Myocyte (in vitro differentiated cells): ENCODE measurements around the gene MEF2A. TPM values are rescaled to one million over a fixed set of nuclear protein-coding genes. Genes with fewer than 3 reads are reported as not detected.
"Not testable (repeated sequence)": the region's sequence is repeated elsewhere in the genome, so short reads cannot be mapped to it uniquely, and the experiment has no call there.

Source experiments
- DNase-seq: peaks from one replicate; pipeline ENCODE4 v3.0.0-alpha.2; 2012; ENCODE audit warnings: low read depth
- polyA plus RNA-seq: library from polyadenylated mRNA; unstranded; fragments of >200 nt; gene quantifications from one replicate; pipeline ENCODE4 v1.2.1, GENCODE V29; 2012; ENCODE audit warnings: missing spikeins
- total RNA-seq: library from RNA; depleted of rRNA; stranded (reverse); fragments of >200 nt; gene quantifications from 2 replicates; pipeline ENCODE4 v1.2.3, GENCODE V29; 2014

The MEF2A gene
- 515 and 568 TPM in 2 replicates for total RNA-seq
- 42.6 TPM for polyA plus RNA-seq

DNA sequence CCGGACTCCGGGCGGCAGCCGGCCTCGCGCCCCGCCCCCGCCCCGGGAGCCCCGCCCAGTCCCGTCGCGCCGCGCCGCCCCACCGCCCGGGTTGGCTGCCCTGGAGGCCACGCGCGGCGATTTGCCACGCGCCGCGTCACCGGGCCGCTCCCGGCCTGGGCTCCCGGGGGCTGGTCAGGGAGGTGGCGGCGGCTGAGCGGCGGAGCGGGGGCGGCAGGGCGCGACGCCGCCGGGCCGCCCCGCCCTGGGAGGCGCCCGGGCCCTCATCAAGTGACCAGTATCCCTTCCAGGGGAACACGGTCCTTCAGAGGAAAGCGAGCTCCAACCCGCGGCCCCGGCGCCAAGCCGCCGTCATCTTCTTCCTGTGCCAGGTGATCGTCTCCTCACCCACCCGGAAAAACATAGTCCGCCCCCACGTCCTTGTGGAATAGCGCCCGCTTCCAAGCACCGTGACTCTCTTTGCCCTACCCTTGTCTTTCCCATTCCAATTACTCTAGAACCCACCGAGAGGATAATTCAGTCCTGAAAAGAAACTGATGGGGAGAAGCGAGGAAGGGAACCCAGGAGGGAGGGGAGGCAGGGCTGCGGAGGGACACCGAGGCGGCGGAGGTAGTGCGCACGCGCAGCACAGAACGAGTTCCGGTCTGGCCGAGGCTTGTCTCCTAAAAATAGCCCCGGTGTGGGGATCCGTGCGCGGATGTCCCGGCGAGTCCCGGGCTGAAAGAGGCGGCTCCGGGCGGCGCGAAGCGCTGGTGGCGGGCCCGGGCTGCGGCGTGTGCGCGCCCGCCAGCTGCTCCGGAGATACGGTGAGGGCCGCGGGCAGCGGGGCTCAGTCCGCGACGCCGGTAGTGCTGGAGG lies at the start of gene MEF2A:
MEF2A (plus strand) TSS at position 686 of the 858 bp plus-strand sequence. CDS start 67,136 bp downstream, outside the sequence.
- DNase-seq = peak; percentile 96

DNA sequence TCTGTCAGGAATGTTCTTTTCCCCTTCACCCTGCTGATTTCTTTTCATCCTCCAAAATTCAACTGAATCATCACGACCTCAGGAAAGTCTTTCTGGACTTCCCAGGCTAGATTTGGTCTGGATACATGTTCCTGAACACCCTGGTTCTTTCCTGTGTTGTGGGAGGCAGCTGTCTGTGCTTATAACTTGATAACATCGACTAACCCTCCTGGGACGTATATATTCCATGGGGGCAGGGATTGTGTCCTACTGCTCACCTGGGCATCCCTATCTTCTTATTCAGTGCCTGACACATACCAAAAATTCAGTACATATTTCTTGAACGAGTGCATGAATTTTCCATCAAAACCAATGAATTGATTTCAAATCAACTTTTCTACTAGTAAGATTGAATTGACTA lies 47.6 kb upstream of the MEF2A start:
- no peak for DNase-seq

DNA sequence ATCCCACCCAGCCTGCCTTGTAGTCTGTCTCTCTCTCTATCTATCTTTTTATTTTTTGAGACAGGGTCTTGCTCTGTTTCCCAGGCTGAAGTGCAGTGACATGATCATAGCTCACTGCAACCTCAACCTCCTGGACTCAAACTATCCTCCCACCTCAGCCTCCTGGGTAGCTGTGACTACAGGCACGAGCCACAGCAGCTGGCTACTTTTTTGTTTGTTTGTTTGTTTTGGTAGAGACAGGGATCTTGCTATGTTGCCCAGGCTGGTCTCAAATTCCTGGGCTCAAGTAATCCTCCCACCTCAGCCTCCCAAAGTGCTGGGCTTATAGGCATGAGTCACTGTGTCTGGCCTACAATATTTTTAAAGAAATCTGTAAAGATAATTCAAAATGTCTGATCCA lies 46.4 kb upstream of the MEF2A start:
- not testable (repeated sequence) for DNase-seq

DNA sequence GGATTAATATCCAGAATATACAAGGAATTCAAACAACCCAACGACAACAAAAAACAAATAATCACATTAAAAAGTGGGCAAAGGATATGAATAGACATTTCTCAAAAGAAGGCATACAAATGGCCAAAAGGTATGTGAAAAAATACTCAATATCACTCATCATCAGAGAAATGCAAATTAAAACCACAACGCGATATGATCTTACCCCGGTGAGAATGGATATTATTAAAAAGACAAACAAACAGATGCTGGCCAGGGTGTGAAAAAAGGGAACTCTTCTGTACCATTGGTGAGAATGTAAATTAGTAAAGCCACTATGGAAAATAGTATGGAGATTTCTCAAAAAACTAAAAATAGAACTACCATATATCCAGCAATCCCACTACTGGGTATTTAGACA lies 43.5 kb upstream of the MEF2A start:
- no peak for DNase-seq

DNA sequence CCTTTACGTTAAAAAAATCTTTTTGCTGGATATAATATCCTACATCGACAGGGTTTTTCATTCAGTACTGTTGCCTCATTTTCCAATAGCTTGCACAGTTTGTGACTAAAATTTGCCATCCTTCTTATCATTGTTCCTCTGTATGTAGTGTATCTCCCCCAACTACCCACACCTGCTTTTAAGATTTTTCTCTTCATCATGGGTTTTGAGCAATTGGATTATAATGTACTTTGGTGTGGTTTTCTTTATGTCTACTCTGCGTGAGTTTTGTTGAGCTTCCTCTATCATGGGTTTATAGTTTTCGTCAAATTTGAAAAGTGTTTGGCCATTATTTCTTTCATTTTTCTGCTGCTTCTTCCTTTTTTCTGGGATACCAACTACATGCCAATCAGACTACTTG lies 39.6 kb upstream of the MEF2A start:
- DNase-seq = no peak

DNA sequence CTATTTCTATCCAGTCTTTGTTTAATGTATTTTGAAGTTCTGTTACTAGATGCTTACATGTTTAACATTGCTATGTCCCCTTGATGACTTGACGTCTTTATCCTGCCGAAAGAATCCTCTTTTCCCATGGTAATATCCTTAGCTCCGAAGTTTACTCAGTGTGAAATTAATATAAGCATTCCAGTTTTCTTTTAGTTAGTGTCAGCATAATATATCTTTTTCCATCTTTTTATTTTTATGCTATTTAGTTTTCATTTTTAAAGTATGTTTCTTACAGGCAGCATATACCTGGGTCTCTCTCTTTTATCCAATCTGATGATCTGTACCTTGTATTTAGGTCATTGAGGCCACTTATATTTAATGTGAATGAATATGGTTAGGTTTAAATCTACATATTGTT lies 39.1 kb upstream of the MEF2A start:
- DNase-seq = no peak

DNA sequence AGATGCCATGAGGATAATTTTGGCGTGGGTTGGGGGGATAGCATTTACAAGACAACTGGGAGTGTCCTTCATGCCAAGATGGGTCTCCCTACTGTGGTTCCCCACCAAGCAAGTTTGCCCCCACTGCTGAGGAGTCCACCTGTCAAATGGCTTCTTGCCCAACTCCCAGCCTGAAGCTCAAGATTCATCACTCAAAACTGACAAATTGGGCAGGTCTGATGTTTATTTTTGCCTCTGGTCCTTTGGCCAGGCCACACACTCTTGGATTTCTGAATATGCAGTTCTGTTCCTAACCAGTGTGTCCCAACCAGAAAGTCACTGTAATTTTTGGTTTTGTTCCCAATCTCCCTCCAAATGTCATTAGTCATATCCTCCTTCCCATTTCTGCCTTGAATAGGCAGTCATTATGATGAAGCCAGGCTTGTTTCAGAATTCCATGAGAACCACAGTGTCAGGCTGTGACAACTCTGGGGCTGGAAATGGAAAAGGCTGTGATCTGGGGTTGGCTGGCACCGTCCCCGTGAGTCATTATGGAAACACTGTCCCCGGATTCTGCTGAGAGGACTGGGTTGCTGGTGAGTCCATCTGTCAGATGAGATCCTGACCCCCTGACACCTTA lies 29.3 kb upstream of the MEF2A start:
- DNase-seq = peak; percentile 98

DNA sequence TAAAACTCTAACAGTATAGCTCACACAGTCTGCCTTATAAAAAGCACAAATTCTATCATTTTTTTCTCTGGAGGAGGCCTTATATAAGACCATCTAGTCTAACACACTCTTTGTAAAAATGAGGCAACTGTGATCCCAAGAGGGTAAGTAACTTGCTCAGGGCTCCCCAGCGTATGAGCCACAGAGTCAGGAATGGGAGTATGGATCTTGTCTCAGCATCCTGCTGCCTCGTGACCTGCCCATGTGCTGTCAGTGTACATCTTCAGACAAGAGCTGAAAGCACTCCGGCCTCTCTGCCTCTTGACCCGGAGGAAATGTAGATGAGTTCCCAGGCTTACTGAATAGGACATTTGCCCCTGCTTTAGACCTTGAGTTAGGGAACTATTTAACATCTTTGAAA lies 28.4 kb upstream of the MEF2A start:
- peak; percentile 53 for DNase-seq

DNA sequence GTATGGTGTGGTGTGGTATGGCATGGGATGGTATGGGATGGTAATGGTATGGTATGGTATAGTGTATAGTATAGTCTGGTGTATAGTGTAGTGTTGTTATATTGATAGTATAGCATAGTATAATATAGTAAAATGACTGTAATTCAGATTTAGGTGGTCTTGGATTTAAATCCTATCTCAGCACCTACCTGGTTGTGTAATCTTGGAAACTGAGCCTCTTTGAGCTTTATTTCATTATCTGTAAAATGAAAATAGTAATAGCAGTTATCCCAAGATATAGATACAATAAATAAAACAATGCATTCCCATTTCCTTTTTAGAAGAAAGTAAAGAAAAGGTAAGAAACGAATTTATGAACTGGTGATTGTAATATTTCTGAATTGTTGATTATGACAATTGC lies 27.5 kb upstream of the MEF2A start:
- no peak for DNase-seq

DNA sequence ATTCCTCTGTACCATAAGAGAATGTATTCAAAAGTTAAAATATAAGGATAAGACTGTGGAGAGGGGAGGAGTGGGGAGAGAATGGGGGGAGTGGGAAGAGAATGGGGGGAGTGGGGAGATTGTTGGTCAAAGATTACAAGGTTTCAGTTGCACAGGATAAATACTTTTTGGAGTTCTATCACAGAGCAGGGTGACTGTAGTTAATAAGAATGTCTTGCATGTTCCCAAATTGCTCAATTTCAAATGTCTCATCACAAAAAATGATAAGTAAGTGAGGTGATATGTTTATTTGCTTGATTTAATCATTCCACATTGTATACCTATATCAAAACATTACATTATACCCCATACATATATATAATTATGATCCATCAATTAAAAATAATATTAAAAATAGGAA lies 23.0 kb upstream of the MEF2A start:
- DNase-seq = no peak

DNA sequence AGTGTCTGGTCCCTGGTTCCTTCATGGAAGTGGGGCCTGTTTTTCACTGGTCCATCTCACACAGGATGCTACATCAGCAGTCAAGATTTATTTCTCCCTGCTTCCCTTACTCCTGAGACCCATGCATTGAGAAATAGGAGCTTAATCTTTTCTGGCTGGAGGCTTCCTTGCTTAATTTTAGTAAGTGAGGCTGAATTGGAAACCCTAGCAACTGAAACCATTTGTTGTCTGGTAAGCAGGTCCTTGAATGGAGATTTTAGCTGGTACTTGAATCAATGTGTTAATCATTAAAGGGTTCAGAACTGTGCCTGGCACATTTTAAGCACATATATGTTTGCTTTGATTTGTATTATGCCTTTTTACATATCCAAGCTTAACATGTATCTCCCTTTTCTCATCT lies 20.2 kb upstream of the MEF2A start:
- peak; percentile 57 for DNase-seq

DNA sequence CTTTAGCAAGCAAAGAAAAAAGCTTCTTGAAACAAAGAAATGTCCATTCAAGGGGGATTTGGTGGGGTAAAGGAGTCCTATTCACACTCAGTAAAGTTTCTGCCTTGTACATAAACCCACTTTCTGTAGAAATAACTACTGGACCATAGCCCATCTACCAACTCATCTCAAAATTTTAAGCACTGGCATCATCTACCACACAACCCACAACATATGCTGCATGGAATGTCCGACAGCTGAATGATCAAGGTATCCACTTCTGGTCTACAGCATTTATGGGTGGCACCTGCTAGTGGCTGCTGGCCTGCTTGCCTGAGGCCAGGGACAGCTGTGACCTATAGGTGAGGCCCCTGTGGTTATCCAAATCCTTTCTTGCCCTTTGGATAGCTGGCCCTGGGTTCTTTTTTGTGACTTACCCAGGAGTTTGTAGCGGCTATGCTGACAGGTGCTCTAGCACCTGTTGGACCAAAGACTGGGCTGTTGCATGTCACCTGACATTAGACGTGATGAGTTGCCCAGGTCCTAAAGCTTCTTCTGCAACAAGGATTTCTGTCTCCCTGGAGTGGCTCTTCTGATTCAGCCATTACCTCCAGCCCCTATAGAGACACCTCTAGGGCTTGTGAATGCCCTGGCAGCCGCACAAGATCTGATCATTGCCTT lies 19.2 kb upstream of the MEF2A start:
- peak; percentile 98 for DNase-seq

DNA sequence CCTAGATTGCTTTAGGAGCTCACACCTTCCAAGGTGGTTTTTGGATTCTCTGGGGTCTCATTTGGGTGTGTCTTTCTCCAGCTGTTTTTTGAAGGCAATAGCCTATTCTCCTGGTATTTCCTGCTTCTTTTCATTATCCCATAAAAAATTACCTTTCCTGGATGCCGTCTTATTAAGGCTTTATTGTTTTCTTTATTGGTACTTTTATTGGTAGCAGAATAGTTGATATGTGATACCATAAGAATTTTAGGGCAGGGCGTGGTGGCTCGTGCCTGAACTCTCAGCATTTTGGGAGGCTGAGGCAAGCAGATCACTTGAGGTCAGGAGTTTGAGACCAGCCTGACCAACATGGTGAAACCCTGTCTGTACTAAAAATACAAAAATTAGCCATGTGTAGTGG lies 18.3 kb upstream of the MEF2A start:
- peak; percentile 60 for DNase-seq

DNA sequence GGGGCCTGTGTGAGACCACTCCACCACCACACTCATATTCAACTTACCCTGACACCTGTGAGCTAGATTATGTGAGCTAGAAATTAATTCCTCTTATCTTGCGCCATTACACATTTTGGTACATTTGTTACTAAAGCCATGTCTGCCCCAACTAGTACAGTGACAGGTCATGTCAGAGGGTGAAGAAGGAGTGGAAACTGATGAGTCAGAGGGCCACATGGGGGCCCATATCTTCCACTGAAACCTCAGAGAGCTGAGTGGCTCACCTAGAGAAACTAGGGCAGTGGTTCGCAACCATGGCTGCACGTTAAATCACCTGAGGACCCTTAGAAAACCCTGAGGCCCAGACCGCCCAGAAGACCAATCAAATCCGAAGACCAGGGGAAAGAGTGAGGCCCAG lies 15.7 kb upstream of the MEF2A start:
- no peak for DNase-seq

DNA sequence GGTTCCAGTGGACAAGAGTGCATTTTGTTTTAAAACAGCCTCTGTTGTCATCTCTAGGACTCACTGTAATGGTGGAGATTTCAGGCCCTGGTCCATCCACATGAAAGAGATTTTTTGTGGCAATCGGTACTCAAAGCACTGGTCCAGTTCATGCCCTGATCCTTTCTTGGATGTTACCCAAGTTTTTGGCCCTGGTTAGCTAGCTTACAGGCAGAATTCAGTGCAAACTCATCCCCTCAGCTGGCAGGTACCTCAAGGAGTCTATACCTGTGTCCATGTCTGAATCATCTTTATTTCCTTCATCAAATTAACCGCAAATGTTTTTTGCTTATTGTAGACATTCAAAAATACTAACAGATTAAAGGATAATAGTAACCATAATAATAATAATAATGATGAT lies 13.7 kb upstream of the MEF2A start:
- no peak for DNase-seq

DNA sequence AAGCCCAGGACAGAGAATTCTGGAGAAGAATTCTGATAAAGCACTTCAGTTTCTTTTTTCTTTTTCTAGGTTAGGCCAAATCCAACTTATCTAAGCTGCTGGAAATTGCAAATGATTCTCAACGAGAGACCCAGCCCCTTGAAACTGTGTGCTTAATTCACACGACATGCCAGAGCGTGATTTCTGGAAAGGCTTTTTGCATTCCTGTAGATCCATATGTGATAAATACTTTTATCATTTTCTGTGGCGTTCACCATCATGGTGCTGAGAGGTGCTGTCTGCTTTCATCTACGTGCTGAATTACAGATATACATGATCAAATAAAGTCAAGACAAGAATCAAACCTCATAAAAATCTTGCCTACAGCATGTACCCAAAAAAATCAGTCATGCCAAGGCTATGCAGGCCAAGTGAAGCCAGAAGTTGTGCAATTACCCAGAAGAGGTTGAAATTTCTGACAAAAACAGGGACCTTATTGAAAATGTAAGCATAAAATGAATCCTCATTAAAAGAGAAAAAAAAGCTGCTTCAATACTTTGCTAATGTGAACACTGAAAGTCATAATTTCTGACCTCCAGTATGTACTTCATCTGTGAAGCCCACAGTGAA lies 10.8 kb upstream of the MEF2A start:
- no peak for DNase-seq

DNA sequence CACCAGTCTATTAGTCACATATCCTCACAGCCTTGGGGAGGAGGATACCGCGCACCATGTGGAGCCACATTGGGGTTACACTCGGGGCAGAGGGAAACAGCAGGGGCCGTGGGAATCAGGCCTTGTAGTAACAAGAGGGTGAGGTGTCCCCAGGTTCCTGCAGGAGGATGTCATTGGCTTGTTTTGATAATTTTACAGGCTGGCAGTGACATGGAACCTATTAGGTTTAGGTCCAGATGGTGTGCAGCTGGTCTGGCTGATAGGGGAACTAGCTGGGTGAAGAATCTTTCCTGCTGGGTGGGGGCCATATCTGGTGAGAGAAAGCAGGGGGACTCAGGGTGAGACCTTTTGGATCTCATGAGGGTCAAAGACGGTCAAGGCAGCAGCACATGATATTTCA lies 9.8 kb upstream of the MEF2A start:
- DNase-seq = no peak

DNA sequence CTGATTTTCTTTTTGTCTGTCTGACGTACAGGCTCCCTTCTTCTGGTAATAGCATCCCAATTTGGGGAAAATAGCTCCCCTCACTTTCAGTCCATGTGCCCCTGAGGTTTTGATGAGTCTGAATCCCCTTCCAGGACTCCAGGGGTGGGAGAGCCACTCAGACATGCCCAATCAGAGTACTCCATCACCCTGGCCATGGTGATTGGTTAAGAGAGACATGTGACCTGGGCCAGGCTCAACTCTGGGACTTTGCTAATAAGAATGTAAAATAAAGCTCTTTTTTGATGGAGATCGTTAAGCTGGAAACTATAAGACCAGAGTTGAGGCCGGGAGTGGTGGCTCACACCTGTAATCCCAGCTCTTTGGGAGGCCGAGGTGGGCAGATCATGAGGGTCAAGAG lies 9.2 kb upstream of the MEF2A start:
- no peak for DNase-seq

DNA sequence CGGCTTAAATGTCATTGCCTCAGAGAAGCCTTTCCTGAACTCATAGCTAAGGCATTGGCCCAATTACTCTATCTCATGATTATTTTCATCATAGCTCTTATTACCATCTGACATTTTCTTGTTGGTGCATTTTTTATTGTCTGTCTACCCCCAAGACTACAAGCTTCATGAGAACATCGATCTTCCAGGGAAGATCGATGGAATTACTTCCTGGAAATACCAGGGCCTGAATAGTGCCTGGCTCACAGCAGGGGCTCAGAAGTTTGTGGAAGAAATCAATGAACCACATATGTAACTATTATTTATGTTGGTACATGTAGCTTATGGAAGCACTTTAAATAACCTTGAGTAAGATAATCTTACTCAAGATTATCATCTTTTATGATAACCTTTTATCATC lies 7.7 kb upstream of the MEF2A start:
- no peak for DNase-seq

DNA sequence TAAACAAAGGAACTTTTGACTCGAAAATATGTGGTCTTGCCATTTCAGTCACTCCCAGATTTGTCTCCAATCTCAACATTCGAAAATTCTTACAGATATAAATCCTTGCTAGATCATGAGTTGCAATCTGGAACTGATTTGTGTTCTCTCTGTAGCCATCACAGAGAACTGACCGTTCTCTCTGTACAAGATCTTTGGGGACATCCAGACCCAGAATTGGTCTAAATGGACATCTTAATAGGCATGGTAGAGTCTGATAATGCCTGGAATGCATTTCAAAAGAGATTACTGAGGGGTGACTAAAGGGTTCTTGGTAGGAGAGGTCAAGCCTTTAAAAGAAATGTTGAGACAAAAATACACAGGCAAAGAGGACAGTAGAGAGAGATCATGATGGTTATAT lies 7.2 kb upstream of the MEF2A start:
- DNase-seq = no peak

DNA sequence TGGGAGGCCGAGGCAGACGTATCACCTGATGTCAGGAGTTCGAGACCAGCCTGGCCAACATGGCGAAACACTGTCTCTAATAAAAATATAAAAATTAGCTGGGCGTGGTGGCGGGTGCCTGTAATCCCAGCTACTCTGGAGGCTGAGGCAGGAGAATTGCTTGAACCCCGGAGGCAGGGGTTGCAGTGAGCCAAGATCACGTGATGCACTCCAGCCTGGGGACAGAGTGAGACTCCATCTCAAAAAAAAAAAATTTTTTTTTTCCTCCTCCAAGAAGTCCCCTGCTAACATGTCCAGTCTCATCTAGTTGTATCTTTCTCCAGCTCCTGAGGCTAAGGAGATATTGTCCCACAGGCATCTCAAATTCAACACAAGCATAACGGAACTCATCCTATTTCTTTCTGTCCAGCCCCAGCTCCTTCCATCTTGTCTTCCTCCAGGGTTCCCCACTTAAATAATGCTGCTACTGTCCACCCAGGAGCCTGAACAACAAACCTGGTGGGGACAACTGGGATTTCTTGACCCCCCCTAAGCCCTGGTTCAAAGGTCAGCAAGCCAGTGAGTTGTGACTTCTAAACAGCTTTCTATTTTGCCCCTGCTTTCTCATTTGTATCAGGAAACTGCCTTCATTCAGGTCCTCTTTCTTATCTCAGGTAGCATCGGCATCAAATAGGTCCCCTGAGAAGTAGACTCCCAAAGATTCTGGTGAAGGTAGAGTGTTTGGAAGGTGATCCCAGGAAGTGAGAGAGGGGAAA lies 4.1 kb upstream of the MEF2A start:
- no peak for DNase-seq
